SKM-1 treated with dmso at 0.1 percent for 144 hours (cell line): ENCODE data around the gene PLPP3.

Source experiments
- DNase-seq: peaks from one replicate; lab custom pipeline; 2025; ENCODE audit not compliant: unreplicated experiment; lab: John Stamatoyannopoulos, UW

Gene PLPP3

DNA sequence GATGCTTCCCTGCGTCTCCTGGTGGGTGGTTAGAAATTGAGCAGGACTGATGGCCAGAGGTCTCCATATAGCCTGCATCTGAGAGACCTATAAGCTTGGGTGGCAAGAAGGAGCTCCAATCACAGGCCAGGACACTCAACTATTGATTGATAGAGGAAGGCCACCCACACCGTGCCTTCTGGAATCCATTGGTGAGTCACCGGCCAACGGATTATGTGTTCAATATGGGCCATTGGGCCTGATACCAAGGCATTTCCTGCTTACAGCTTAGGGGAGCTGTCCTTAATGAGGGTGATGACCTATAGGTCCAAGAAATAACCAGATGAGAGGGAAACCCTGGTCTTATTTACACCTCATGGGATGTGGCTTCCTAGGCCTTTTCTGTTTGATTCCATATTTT lies 115.1 kb downstream of the PLPP3 start:
- no peak for DNase-seq

DNA sequence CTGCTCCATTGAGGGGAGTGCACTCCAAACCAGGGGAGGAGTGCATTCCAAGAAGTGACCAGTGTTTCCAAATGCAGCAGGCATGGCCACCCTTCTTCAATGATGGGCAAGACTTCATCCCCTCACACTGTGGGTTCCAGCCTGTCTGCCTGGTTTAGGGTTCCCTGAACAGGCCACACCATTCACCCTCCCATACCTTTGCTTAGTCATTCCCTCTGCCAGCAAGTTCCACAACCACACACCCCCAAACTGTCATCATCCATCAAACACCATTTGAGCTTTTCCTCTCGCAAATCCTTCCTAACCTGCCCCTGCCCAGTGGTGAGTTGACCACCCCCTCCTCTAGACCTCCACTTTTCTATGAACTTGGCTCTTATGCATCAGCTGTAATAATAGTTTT lies 116.0 kb downstream of the PLPP3 start:
- no peak for DNase-seq

DNA sequence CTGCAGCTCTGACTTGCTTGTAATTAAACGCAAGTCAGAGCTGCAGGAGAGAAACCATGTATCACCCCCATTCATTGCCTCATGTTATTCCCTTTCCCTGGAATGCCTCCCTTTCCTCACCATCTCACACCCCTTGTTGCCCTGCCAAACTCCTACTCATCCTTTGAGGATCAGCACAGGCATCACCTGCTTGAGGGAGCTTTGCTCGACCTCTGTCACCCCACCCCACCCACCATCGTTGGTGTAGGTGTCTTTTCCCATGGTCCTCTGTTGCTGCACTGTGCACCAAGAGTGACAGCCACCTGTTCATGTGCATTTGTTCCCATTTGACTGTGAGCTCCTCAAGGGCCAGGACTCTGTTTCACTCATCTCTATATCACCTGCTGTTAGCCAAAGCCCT lies 117.2 kb downstream of the PLPP3 start:
- no peak for DNase-seq

DNA sequence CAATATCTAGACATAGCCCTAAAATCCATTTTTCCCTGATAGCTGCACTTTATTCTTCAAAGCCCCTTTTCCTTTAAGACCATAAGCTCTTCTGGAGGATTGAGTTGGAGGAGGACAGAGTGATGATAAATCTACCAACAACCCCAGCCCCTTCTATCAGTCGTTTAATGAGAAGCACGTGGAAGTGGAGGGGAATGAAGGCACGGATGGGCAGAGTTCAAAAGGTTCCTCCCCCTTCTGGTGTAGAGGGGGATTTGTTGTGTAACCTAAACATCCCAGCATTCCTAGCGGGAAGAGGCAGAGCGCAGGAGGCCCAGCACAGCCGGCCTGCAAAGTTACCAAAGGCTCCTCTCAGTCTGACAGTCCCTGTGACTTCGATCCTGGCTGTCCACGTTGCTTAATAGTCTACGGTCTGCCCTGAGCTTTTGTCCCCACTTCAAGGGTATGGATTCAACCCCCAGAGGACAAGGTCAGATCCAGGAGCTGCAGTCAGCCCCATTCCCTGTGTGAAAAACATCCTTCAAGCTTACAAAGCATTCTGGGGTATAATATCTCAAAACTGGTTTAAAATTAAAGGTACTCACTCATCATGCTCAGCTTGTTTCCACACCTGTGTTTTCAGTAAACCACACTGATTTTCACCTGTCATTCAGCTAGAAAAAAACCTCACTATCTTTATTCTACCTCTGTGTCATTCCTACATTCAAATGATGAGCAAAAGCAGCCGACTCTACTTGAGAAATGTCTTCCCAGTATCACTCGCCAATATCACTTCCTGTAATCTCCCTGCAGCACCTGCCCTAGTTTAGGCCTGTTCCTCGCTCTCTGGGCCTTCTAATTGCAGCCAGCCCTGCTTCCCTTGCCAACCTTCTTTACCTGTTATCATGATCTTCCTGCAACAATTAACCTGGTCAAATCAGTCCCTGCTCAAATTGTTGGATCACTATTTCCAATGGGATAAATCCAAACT lies 117.9 kb downstream of the PLPP3 start:
- no peak for DNase-seq

DNA sequence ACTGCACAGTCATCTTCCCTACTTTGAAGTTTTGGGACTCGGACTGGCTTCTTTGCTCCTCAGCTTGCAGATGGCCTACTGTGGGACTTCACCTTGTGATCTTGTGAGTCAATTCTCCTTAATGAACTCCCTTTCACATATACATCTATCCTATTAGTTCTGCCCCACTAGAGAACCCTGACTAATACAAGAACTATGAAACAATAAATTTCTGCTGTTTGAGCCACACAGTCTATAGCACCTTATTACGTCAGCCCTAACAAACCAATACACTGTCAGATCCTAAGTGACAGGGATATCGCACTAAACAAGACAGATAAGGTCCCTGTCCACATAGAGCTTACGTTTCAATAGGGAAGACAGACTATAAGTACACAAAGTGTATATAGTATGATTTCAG lies 120.1 kb downstream of the PLPP3 start:
- no peak for DNase-seq

DNA sequence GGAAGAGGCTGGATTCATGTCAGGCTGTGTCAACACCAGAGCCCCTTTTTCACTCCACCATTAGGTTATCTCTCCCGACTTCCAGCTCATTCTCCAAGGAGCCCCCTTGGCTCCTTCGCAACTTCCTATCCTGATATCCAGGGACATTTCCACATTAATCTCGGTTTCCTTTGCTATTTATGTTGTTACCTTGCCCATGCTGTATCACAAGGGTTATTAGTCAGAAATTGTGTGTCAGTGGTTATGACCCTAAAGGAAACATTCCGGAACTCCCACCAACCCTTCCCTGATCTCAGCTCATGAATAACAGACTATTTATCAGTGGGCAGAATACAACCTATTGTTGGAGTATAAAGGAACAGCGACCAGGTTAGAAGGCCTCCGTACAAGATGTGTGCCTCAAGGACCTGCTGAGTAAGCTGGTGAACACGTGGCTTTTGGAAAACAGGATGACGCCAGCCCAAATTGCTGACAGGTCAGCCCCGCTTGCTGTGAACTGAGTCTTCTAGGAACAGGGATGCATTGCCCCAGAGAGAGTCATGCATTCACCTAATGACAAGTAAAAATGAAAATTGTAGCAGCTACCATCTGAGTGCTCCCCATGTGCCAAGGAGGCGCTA lies 121.5 kb downstream of the PLPP3 start:
- DNase-seq = no peak

DNA sequence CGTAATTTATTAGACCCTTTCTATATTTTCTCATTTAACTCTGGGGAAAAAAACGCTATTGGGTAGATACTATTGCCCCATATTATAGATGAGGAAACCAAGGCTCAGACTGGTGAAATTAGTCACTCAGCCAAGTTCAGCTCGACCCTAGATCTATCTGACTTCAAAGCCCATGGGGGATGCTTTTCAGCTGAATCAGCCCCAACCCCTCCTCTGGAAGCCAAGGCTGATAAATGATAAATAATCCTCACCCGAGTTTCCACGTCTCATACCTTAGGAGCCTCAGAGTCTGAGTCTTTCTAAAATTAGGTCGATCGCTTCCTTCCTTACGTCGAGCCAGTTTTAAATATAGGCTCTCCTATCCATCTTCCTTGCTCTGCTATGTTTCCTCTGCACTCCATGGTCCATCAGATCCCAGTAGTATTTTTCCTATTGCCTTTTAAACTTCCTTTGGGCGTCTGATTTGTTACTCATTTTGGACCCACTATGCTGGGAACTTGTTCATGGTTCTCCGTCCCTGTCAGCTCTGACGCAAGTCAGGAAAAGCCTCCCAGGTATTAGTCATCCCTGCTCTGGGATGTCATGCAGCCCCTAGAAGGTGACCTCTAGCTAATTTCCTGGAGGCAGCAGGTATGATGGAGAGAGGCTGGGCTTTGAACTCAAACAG lies 122.8 kb downstream of the PLPP3 start:
- no peak for DNase-seq

DNA sequence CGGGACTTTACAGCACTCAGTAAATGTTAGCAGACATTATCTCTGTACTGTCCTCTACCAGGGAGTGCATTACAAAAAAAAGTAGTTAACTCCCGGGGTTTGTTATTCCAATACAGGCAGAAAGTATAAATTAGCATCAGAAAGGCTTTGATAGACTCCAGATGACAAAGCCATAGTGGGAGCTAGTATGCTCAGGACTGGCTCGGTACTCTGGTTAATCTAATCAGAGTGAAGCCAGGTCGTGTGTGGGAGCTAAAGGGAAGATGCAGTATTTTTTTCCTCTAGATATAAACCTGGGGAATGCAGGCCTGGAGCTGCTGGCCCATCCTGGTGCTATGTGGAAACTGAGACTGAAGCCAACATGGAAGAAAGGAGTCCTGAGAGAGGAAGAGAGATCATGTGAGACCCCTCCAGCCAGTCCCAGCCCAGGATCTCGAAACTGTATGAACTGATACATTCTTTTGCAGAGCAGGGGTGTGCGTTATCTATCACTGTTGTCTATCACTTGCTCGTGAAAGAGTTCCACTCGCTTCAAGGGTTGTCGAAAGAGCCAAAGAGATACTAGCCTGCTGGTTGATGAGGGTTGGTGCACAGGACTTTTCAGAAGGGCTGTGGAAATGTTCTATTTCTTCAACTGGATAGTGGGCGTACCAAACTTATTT lies 125.8 kb downstream of the PLPP3 start:
- DNase-seq = no peak

DNA sequence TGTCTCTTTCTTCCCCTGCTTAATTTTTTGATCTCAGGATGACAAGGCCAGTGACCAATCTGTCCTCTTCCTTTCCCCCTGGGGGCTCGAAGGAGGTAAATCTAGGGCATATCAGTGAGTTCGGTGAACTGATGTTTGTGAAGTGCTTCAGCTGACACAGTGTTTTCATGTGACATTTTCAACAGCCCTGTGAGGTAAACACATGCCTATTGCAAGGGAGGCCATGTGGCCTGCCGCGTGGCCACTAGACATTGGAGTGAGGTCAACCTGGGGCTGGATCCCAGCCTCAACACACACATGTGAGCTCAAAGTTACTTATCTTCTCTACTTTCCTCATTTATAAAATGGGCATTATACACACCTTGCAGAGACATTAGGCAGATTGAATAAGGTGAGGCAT lies 126.3 kb downstream of the PLPP3 start:
- no peak for DNase-seq

DNA sequence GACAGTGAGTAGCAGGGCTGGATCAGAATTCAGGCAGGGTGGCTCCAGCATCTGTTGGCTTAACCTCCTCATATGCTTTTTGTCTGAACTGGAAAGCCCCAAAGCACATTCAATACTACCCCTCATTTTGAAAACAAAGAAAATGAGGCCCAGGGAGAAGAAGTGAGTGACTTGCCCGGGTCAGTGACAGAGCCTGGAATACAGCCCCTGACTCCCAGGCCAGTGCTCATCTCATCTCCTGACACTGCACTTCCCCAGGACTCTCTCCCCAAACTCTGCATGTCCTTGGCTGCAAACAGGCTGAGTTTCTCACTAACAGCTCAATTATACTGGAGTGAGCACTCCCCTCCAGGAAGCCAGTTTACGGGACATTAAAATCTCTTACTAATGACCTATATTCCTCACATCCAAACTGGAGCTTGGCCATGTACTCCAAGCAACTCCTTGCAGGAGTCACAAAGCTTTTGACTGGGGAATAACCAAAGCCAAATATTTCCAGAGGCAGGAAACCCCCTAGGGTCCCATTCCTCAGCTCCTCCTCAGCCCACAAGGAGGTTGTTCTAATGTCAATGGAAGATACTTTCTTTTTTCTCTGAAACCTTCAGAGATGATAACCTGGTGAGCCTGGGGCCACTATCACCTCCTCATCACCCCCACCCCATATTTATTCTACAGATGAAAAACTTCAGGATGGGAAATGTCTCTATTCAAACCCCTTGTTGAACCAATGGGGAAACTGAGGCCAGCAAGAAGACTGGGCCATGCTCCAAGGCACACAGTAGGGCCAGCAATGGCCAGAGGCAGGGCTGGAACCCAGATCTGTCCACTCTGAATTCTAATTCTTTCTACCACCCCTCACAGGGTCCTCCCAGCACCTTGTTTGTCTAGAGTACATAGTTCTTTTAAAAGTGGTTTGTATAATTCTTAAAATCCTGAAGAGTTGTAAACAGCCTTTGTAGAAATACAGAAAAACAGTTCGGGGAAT lies 127.0 kb downstream of the PLPP3 start:
- no peak for DNase-seq

DNA sequence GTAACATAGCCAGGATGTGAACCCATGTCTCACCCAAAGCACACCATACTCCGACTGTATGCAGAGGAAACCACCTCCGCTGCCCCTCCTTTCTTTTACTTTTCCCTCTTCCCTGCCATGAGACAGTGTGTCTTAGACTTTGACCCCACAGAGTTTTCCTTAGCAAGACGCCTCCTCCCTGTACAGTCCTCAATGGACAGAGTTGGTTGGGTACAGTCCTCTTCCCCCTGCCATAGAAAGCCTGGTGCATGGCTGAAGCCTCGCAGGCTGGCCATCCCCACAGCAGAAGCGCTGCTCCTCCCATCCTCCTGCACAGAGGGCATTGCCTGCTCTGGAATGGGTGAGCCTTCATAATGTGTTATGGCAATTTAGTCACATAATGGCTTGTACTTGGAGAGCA lies 127.9 kb downstream of the PLPP3 start:
- no peak for DNase-seq

DNA sequence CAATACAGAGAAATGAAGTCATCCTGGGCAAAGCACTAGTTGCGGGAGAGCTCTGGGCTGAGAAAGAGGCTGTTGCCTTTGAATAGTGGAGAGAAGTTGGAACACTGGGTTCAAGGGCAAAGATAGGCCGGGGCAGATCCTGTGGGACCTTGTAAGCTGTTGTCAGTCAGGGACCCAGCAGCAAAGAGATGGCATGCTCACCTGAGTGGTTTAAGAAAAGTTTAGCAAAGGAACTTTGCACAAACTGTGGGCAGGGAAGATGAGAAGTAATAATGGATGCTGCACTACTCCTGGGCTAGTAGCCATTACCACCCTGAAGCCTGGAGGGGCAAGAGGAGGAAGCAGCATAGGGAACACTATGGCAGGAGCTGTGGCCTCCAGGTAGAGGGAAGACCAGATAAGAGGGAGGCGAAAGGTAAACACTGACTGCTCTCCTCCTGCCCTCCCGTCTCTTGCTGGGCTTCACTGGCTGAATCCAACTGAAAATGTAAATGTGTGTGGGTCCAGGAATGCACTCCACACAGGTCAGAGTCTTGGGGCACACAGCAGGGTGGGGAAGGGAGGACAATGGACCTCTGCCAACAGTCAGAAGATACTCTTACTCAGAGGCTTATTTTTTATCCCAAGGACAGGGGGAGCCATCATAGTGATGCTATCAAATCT lies 129.2 kb downstream of the PLPP3 start:
- DNase-seq = no peak

DNA sequence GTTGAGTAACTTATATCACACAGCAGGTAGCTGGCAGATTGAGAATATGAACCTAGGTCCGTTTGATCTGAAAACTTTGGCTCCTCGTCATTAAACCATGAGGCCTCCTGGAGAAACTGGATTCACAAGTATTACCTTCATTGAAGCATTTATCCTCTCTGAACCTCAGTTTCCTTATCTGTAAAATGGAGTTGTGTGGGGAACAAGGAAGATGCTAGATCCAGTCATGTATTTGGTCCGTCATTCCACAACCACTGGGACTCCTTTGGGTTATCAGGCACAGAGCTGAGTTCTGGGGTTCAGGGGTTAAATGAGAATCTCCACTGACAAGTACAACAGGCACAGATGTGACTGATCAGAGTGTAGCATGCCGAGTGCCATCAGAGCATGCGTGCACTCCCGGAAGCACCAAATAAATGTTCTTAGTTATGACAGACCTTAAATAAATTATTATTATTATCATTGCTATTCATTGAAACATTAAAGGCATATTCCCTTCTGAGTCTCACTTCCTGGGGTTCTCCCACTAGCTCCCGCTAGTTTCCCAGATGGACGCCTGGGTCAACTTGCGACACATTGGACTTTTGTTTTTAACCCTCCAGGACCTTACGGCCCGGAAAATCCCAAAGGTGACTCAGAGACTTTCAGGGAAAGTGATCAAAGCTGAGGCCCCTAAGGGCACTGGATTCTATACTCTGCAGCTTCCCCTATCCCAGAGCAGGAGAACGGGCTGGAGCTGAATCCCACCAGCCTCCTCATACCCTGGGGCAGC lies 130.6 kb downstream of the PLPP3 start:
- DNase-seq = no peak

DNA sequence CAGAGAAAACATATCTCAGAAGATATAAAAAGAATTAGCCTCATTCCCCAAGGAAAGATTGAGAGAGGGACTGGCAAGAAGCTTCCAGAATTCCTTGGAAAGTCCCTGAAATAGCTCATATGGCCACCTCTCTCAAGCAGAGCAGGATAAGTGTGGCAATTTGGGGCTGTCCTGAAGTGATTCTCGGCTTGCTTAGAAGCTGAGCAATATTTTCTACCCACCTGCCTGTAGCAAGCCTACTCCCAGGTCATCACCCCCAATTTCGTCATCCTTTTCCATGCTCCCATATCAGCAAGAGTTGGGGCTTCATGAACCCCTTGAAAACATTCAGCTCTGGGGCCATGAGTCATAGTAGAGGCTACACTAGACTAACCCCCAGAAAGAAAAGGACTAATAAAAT lies 131.5 kb downstream of the PLPP3 start:
- DNase-seq = no peak

DNA sequence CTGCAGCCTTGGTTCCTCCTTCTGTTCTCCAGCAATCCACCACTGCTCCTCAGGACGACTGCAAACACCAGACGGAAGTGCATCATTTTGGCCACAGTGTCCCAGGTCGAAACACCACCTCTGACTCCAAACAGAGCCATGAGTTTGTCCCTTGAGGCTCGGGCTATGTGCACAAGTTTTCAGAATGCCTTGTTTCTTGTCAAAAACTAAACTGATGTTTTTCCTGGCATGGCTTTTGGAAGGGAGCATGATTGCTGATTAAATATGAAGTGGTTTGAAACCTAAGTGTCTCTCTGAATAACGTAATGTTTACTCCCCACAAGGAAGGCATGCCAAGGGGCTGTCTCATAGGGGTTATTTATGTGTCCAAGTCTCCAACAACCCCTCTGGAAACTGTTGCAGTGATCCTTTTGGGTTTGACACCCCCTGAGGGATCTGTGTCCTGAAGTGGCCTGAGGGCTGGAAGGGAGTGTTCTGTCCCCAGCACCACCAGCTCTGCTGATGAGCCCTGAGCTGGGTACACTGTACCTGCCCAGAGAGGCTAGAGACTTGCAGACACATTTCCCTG lies 132.7 kb downstream of the PLPP3 start:
- DNase-seq = no peak

DNA sequence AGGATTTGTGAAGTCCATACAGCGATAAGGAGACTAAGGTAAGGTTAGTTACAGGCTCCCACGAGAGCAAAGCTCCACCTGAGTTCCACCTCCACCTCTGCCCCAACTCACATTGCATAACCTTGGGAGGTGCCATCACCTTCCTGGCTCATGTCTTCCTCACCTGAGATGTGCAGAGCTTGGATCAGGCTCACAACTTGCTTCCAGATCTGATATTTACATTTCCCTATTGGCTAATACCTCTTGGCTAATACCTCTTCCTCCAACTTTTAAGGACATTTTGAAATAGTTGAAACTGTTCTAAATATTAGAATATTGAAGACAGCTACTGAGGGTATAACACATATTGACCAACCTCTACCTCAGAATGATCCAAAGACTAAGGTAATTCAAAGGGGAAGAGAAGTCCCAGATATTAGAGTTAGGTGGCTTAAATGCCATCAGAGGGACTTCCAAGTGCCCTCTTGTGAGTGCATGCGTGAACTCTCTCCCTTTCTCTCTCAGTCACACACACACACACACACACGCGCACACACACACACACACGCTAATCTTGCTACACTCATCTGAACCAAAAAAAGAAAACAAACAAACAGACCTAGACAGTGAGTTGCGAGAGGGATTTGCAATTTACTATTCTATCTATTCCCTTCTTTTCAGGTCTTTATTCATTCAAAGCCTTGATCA lies 134.3 kb downstream of the PLPP3 start:
- no peak for DNase-seq
